HG03060 (cell line): ENCODE data around the gene ZNF554.
"Not testable (repeated sequence)": the region's sequence is repeated elsewhere in the genome, so short reads cannot be mapped to it uniquely, and the experiment has no call there.

Source experiments
- ATAC-seq: cut with Tn5 transposase; IDR thresholded peaks from one replicate; pipeline ENCODE4 v1.9.1; 2021; ENCODE audit warnings: low read depth, moderate number of reproducible peaks; ENCODE audit not compliant: unreplicated experiment

The ZNF554 gene

DNA sequence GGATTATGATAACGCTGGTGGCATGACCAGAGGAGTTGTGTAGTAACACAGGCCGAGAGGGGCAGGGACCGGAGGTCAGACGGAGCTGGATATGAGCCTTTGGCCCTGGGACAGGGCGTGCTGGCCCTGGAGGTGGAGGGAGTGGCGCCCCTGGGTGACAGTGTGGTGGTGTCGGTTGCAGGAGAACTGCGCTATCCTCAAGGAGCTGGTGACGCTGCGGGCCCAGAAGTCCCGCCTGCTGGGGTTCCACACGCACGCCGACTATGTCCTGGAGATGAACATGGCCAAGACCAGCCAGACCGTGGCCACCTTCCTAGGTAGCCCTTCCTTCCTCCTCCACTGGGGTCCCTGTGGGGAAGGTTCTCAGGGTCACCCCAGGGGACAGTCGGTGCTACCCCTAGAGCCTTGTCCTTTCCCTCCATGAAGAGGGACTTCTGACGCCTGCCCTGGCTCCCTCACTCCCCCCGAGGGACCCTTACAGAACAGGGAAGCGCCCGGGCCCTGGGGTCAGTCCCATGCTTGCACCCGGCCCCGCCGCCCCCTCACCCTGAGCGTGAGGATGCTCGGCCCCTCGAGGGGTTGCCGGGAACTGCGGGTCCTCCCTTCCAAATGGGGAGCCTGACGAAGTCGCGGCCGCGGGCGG, 12.8 kb upstream of the ZNF554 start:
- no peak for ATAC-seq

DNA sequence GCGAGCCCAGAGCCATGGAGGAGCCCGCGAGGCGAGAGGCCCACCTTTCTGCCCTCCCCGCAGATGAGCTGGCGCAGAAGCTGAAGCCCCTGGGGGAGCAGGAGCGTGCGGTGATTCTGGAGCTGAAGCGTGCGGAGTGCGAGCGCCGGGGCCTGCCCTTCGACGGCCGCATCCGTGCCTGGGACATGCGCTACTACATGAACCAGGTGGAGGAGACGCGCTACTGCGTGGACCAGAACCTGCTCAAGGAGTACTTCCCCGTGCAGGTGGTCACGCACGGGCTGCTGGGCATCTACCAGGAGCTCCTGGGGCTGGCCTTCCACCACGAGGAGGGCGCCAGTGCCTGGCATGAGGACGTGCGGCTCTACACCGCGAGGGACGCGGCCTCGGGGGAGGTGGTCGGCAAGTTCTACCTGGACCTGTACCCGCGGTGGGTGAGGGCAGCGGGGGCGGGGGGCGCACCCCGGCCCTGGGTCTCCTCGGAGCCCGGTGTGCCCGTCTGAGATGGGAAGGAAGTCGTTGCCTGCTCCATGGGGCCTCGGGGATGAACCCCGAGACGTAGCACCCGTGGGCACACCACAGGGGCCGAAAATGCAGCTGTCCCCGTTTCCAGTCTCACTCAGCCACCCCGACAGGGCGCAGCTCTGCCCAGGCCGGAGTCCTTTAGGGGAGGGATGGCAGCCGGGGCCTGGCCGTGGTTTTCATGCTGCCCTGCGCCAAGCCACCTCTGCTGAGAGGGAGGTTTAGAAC, 12.1 kb upstream of the ZNF554 start:
- no peak for ATAC-seq

GRCh38 chr19:2808129-2808941, 11.3 kb upstream of the ZNF554 start:
- no peak for ATAC-seq

DNA sequence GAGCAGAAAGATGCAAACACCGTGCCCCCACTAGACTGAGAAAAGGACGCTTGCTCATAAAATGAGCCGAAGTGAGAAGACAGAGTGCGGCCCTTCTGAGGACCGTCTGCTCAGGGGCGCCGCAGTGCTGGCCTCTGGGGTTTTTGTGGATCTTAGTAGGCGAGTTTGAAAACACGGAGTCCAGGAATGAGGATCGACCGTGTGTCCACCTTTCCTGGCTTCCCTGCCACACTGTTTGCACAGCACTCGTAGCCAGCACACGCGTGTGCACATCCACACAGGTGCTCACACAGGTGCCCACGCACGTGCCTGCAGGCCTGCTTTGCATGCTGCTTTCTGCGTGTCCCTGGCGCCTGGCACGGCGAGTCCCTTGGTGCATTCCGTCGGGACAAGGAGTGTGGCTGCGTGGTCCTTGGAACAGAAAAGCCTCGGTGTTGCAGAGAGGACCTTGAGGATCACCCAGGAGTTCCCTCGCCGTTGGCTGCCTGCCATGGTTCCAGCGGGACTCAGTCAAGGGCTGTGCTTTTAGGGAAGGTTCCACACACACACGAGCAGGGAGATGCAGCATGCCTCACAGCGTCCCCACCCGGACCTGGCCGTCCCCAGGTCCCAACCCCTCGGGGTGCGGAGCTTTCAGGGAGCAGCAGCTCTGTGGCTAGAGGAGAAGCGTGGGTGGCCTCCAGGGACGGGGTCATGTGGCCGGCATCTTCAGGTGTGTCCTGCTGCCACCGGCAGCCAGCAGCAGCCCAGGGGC, 10.1 kb upstream of the ZNF554 start:
- ATAC-seq: no peak

DNA sequence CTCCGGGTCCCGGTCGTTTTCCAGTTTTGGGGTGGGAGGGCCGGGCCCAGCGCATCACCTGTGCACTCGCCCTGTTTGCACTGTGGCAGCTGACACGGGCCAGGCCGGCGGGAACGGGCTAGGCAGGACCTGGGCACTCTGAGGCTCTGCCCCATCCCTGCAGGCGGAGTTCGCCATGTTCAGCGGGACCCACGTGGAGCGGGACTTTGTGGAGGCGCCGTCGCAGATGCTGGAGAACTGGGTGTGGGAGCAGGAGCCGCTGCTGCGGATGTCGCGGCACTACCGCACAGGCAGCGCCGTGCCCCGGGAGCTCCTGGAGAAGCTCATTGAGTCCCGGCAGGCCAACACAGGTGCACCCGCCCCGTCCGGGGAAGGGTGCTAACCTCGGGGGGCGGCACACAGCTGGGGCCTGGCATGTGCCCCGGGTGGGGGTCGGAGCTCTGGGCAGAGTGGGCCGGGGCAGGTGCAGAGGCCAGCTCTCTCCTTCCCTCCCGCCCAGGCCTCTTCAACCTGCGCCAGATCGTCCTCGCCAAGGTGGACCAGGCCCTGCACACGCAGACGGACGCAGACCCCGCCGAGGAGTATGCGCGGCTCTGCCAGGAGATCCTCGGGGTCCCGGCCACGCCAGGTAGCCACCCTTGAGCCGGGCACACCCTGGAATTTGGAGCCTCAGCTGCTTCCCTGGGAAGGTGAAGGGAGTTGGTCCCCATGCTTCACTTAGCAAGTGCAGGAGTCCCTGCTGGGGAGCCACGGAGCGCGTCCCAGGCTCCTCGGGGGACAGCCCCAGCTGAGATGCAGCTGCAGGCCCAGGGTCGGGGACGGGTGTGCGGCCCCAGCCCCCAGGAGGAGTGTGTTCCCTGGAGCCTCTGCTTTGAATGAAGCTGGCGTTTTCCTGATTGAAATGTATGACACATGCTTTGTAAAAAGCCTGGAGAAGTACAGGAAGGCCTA, 9.3 kb upstream of the ZNF554 start:
- no peak for ATAC-seq

DNA sequence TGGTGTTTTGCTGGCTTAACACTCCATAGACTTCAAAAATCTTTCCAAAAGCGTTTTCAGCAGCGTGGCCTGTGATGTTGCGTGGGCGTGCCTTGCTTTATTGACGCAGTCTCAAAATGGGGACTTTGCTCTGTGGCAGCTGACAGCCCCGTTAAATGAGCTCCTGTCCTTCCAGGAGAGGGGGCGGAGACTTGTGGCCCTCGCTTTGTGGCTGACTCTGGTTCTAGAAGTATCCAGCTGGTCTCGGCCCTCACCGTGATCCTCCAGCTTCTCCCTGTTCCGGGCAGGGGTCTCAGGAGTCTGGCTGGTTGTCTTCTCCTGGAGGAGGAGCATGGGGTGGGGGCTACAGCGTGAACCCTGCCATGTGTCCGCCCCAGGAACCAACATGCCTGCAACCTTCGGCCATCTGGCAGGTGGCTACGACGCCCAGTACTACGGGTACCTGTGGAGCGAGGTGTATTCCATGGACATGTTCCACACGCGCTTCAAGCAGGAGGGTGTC, 8.4 kb upstream of the ZNF554 start:
- ATAC-seq: no peak

DNA sequence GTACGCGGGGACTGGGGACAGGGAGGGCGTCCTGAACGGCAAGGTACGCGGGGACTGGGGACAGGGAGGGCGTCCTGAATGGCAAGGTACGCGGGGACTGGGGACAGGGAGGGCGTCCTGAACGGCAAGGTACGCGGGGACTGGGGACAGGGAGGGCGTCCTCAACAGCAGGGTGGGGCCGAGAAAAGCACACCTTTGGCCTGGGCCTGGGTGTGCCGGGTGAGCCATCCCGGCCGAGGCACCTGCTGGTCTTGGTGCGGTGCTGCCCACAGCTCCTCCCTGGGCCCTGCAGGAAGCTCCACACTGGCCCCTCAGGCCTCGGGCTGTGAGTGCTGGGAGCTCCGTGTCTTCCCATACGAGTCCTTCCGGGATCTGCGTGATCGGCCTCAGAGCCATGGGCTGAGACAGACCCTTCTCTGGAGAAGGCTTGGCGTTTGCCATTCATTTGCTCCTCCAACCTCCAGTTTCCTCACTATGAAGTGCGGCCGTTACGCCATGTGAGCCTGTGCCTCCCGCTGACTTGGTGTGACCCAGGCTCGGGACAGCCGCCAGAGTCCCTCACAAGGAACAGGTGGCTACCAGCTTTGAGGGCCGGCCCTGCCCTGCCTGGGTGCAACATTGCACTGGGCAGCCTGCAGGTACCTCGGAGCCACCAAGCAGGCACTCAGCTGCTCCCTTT, 7.8 kb upstream of the ZNF554 start:
- ATAC-seq: no peak

DNA sequence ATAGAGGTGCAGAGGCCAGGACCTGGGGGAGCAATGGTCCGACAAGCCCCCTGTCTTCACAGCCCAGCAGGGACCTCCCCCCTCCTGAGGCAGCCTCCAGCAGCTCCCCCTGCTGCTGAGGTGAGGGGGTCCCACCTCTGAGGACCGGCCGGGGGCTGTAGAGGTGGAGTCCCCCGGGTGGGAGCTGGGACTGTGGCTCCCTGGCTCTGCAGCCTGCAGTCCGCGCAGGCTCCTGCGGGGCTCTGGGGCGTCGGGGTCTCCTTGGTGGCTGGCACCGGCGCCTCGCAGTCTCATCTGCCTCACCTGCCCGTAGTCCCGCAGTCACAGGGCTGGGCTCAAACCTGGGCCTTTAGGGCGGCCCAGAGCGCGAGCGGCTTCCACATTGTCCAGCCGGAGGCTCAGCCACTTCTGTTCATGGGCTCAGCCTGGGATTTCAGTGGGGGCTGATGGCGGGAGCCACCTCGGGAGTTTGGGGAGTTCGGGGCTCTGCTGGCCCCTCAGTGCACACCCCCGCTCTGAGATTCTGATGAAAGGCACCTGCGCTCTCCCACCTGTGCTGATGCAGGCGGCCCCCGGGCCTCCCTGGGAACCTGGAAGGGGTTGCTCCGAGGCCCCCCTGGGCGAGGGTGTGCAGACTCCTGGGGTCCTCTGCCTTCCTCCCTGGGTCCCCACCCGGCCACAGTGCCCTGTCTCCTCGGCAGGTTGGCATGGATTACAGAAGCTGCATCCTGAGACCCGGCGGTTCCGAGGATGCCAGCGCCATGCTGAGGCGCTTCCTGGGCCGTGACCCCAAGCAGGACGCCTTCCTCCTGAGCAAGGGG, 7.0 kb upstream of the ZNF554 start:
- ATAC-seq: no peak

DNA sequence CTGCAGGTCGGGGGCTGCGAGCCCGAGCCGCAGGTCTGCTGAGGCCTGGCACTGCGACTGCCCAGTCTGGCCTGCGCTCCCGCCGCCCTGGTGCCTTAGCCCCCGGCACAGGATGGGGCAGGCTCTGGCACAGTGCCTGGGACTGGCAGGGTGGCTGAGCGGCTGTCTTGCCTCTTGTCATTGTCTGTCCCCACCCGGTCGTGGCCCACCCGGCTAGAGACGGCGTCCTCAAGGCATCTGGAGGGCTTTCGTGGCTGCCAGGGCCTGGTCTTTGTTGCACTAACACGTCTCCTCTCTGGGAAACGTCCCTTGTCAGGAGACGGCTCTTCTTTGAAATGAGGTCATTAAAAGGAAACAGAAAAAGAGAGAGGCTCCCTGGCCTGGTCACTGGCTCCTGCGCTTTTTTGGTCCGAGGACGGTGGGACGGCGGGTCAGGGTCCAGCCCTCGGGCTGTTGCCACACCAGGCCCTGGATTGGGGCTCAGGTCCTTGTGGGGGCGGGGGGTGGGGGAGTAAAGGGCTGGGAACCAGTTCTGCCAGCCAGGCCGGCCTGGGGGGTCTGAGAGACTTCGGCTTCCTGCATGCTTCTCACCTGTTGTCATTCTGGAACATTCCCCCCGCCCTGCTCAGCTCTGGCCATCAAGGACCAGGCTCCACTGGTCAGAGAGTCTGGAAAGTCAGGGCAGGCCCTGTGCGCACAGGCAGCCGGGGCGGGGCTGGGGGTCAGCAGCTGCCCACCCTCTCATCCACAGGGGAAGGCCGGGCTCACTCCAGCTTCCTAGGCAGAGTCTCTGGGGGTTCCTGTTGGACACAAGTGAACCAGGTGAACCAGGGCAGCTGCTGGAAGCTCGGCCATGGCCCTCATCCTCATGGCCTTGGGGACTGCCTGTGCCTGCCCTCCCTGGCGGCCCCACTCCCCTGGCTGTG, 6.2 kb upstream of the ZNF554 start:
- ATAC-seq: no peak

GRCh38 chr19:2814426-2814825, 5.2 kb upstream of the ZNF554 start:
- ATAC-seq: no peak

GRCh38 chr19:2815191-2815614, 4.5 kb upstream of the ZNF554 start:
- no peak for ATAC-seq

GRCh38 chr19:2815923-2816322, 3.7 kb upstream of the ZNF554 start:
- ATAC-seq: no peak

DNA sequence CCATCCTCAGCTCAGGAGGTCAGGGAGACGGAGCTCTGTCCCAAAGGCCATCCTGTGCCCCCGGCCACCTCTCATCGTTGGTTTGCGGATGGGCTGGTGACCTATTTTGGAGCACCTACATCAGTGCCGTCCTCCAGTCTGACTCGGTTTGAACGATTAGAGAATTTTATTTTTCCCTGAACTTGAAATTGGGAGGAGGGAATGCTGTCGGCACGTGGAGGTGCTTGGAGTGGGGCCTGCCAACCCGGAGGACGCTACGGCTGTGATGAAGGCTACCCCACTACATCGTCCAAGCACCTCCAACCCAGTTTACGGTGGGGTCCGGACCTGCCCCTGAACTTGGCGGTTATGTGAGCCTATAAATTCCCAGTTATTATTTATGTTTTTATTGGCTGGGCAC, 3.0 kb upstream of the ZNF554 start:
- no peak for ATAC-seq

GRCh38 chr19:2817237-2817829, 2.3 kb upstream of the ZNF554 start:
- ATAC-seq: not testable (repeated sequence)

DNA sequence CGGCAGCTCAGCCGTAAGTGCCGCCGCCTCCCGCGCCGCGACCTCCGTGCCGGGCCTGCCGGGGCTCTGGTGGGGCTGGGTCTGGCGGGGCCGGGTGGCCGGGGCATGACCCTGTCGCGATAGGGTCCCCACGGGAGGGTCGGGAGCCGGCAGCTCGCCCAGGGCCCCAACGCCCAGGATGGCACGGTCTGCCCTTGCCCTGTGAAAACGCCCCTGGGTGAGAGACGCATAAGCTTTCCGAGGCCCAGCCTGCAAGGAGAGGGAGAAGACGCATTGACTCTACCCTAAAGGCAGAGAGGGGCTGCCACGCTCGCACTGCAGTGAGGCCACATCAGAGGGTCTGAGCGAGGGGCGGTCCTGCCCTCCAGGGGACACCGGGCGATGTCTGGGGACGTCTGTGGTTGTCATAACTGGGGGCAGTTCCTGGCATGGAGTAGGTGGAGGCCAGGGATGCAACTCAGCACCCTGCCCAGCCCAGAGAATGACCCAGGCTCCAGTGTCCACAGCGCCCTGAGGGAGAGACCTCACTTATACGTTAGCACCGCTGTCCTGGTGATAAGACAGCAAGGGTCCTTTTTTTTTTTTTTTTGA, 539 bp downstream of the ZNF554 start:
- ATAC-seq: no peak

GRCh38 chr19:2822846-2823245, 3.2 kb downstream of the ZNF554 start:
- no peak for ATAC-seq
